Esophagus muscularis mucosa (tissue), 4 donors: ENCODE data around the gene ISG15. TPM values are rescaled to one million over a fixed set of nuclear protein-coding genes. Genes with fewer than 3 reads are reported as not detected.

Experiments used
- DNase-seq: peaks from one replicate; pipeline ENCODE4 v3.0.0-alpha.2; 2017; ENCODE audit errors: extremely low spot score
- H3K27ac ChIP-seq, 4 donors: fragments of 200-600 bp; sonication (generic); replicated peaks in 1 of 4; 1 replicate in 3 of 4; 2 replicates in 1 of 4; pipeline ENCODE4 v1.5.1; 2016 to 2019; ENCODE audit warnings: mild to moderate bottlenecking in 1 of 4
- H3K27me3 ChIP-seq, 4 donors: fragments of 200-600 bp; sonication (generic); one replicate each; pipeline versions ENCODE4 v1.5.1 to v1.6.0; 2016 to 2019
- H3K36me3 ChIP-seq, 4 donors: fragments of 200-600 bp; sonication (generic); one replicate each; pipeline ENCODE4 v1.5.1; 2016 to 2019
- H3K4me1 ChIP-seq, 4 donors: fragments of 200-600 bp; sonication (generic); one replicate each; pipeline ENCODE4 v1.5.1; 2016 to 2019
- H3K4me3 ChIP-seq, 4 donors: fragments of 200-600 bp; sonication (generic); 1 replicate in 2 of 4; 2 replicates in 2 of 4; pipeline ENCODE4 v1.5.1; 2016 to 2019; ENCODE audit warnings: mild to moderate bottlenecking in 4 of 4, moderate library complexity in 1 of 4
- H3K9me3 ChIP-seq, 4 donors: fragments of 200-600 bp; sonication (generic); 1 replicate in 3 of 4; 2 replicates in 1 of 4; pipeline ENCODE4 v1.5.1; 2016 to 2019
- EP300 ChIP-seq: sonication (generic); formaldehyde crosslinking; IDR thresholded peaks from one replicate; pipeline ENCODE4 v1.6.1; 2017; ENCODE audit warnings: antibody characterized with exemption
- POLR2A ChIP-seq: fragments of 450-650 bp; IDR thresholded peaks from one replicate; pipeline ENCODE4 v1.6.1; 2017; ENCODE audit warnings: antibody characterized with exemption, moderate library complexity, mild to moderate bottlenecking, low read depth
- POLR2AphosphoS5 ChIP-seq, 2 donors: sonication (generic); formaldehyde crosslinking; IDR thresholded peaks; one replicate each; pipeline ENCODE4 v1.6.1; 2017; ENCODE audit warnings: antibody characterized with exemption in 2 of 2
- WGBS: methylation state at CpG from one replicate; pipeline ENCODE4 v1.1.5; 2018; 5-methylcytosine and 5-hydroxymethylcytosine counted together
- intact Hi-C: fragments of 100-400 bp; cut with DNase I; formaldehyde crosslinking; loops from one replicate; pipeline ENCODE4 v1.15.1; 2023
- total RNA-seq, 4 donors: library from RNA; depleted of rRNA; stranded (reverse); fragments of >200 nt; gene quantifications; one replicate each; pipeline versions ENCODE4 v1.1.0 to v1.2.1, GENCODE V29; 2016
- TF ChIP-seq, protein P1 (sequence below), 3 experiments: fragments of 200-600 bp in 2 of 3; fragments of 450-650 bp in 1 of 3; sonication (generic) in 2 of 3; IDR thresholded peaks; one replicate each; pipeline ENCODE4 v1.5.1; 2017 to 2019; ENCODE audit warnings: antibody characterized with exemption in 3 of 3, mild to moderate bottlenecking in 2 of 3, moderate library complexity in 1 of 3

ISG15 gene
- total RNA-seq, 4 donors from 2014 or later, result 39.4 to 74.9 (median 41.1) TPM

DNA sequence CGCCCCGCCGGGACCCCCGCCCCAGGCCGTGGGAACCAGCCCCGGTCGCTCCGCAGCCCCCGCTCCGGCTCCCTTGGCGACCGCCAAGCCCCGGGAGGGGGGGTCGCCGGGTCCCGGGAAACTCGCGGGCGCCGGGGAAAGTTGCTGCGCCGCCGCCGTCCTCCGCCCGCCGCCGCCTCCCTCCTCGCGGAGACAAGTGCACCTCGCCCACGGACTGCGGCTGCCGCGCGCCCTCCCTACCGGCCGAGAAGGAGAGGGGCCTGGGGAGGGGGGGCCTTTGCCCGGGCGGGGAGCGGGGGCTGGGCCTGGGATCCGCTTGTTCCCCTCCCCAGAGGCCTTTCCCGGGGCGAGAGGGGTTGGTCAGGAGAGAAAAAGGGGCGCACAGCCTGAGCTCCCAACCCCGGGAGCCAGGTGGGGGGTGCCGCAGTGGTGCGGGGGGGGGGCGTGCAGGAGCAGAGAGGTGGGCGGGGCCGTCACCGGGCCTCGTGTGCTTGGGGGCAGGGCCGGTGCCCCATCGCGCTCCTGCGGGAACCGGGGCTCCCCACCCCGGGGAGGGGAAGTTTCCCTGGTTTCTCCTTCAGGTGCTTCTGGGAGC, 7.2 kb downstream of the ISG15 start:
- TF ChIP-seq EP300, result no peak
- TF ChIP-seq, protein P1, sequence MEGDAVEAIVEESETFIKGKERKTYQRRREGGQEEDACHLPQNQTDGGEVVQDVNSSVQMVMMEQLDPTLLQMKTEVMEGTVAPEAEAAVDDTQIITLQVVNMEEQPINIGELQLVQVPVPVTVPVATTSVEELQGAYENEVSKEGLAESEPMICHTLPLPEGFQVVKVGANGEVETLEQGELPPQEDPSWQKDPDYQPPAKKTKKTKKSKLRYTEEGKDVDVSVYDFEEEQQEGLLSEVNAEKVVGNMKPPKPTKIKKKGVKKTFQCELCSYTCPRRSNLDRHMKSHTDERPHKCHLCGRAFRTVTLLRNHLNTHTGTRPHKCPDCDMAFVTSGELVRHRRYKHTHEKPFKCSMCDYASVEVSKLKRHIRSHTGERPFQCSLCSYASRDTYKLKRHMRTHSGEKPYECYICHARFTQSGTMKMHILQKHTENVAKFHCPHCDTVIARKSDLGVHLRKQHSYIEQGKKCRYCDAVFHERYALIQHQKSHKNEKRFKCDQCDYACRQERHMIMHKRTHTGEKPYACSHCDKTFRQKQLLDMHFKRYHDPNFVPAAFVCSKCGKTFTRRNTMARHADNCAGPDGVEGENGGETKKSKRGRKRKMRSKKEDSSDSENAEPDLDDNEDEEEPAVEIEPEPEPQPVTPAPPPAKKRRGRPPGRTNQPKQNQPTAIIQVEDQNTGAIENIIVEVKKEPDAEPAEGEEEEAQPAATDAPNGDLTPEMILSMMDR (IDR thresholded peaks at IDR 0.05), result no peak
- TF ChIP-seq POLR2AphosphoS5 (IDR thresholded peaks at IDR 0.05), result no peak
- TF ChIP-seq POLR2A, result no peak
- intact Hi-C loops, result no loop called here
- DNase-seq, result no peak
- 0% methylated on average over 4 of the region's 59 CpGs for WGBS
- Histone ChIP-seq H3K27ac (peak overlapping the region; percentile 93 to 96 (median 96)), H3K36me3 (no peaks in the 10 kb centered on the region), H3K9me3 (no peaks in the 10 kb centered on the region), H3K4me1 (peaks cover 28 to 62% (median 48%) of the 10 kb centered on the region in 4 donors), H3K4me3 (peak overlapping the region; percentile 80 to 90 (median 84)), H3K27me3 (no peaks in the 10 kb centered on the region)

DNA sequence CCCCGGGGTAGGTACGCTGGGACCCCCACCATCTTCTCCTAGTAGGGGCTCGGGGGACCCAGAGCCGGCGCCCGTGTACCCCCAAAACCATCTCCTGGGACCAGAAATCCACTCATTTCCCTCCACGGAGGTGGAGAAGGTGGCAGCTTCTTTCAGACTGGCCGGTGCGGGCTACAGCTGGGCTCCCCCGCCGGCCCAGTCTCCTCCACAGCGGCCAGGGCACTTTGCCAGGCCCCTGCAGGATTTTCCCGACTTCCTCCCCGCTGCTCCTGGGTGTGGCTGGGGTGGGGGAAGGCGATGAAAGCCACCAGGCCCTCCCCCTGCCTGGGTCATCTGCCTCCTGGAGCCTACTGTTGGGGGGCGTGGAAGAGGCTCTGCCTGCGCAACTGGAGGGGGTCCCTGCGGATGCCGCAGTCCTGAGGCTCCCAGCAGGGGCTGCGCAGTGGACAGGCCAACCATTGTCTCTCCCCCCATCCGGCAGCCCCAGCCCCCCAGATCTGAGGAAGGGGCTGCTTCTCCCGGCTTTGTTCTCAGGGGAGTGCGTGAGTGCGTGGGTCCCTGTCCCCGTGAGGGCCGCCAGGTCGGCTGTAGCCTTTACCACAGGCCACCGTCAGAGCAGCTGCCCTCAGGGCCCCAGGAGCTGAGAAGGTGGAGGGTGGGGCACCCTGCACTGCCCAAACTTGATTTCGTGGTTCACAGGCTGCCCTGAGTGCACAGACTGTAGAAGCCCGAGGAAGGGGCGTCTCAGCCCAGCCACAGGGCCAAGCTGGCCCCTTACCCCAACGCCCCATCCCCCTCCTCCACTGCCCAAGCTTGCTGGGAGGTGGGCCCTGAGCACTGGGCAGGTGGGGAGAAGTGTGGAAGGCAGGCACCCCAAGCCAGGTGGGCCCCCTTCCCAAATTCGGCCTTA, 8.0 kb downstream of the ISG15 start:
- DNase-seq, result no peak
- Histone ChIP-seq H3K27me3 (no peaks in the 10 kb centered on the region), H3K27ac (peak overlapping the region in 1 of 4 donors; percentile 95), H3K4me3 (peak overlapping the region; percentile 80 to 90 (median 84)), H3K36me3 (no peaks in the 10 kb centered on the region), H3K4me1 (peaks cover 31 to 67% (median 54%) of the 10 kb centered on the region in 4 donors), H3K9me3 (no peaks in the 10 kb centered on the region)
- no peak for TF ChIP-seq POLR2A
- peak in 1 of 2 donors; percentile 26 for TF ChIP-seq POLR2AphosphoS5 (IDR thresholded peaks at IDR 0.05)
- intact Hi-C loops, result no loop called here
- 68% methylated on average over 5 of the region's 33 CpGs for WGBS

DNA sequence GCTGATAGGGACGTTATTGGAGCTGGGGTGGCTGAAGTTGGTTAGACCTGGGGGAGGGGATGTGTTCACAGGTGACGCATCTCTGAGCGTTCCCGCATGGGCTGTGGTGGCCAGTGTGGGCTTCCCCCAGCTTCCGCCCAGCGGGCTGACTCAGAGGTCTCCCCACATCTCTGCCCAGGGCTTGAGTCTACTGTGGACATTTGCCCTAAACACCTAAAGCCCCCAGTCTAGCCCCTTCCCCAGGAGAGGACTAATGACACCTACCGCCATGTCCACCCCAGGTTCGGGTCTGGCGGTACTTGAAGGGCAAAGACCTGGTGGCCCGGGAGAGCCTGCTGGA, 8.6 kb downstream of the ISG15 start:
- TF ChIP-seq POLR2AphosphoS5 (IDR thresholded peaks at IDR 0.05) (no peak), POLR2A (no peak), EP300 (no peak)
- TF ChIP-seq, protein P1 (IDR thresholded peaks at IDR 0.05), result no peak
- Histone ChIP-seq H3K4me1 (peaks cover 31 to 73% (median 58%) of the 10 kb centered on the region in 4 donors), H3K27me3 (no peaks in the 10 kb centered on the region), H3K27ac (no peak overlapping the region), H3K36me3 (no peaks in the 10 kb centered on the region), H3K9me3 (no peaks in the 10 kb centered on the region), H3K4me3 (no peak overlapping the region)
- DNase-seq, result no peak
- intact Hi-C loops, result no loop called here
- WGBS, result 84% methylated on average over 6 of the region's 10 CpGs

DNA sequence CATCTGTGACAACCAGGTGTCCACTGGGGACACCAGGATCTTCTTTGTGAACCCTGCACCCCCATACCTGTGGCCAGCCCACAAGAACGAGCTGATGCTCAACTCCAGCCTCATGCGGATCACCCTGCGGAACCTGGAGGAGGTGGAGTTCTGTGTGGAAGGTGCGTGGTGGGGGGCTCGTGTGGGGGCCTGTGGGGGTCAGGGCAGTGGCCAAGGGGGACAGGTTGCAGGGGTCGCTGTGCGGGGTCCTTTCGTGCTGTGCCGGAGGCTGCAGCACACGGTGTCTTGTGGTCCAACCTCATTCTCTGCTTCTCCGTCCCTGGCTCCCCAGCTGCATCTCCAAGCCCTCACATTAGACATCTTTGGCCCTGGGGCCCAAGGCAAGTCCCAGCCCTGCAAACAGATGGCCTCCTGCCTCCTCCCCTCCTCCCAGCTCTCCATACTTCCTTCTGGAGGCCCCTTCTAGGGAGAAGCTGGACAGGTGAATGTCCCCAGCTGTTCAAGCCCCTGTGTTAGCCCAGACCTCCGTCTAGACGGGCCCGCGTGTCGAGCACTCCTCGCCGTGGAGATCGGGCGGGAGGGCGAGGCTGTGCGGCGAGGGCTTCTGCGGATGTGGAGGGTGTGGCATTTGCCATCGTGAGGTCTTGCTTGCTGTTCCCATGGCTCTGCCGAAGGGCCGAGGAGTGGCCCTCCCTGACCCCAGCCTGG, 9.2 kb downstream of the ISG15 start:
- peaks cover 31 to 75% (median 58%) of the 10 kb centered on the region in 4 donors for H3K4me1 ChIP-seq
- intact Hi-C loops, result no loop called here
- no peak overlapping the region for H3K27ac ChIP-seq
- no peaks in the 10 kb centered on the region for H3K9me3 ChIP-seq
- peaks cover 0 to 4% (median 0%) of the 10 kb centered on the region in 4 donors for H3K36me3 ChIP-seq
- DNase-seq, result no peak
- H3K27me3 ChIP-seq, result no peaks in the 10 kb centered on the region
- WGBS, result 90% methylated on average over 3 of the region's 27 CpGs
- no peak overlapping the region for H3K4me3 ChIP-seq
- TF ChIP-seq POLR2AphosphoS5 (IDR thresholded peaks at IDR 0.05) (no peak), EP300 (no peak), POLR2A (no peak)
- TF ChIP-seq, protein P1 (IDR thresholded peaks at IDR 0.05), result no peak

DNA sequence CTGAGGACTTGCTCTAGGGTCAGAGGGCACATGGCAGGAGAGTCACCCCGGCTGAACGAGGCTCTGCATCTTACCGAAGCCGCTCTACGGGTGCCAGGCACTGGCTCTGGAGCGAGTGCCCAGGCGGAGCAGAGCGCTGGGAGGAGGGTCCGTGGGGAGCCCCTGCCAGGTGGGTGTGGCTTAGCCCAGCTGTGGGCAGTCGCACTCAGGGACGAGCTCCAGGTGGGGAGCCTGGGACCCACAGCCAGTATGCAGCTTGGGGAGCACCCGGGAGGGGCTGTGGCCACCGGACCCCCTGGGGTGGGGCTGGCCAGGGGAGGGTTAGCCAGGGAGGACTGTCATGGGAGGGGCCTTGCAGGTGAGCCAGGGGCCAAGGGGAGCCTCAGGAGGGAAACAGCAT, 10.4 kb downstream of the ISG15 start:
- no peaks in the 10 kb centered on the region for H3K27me3 ChIP-seq
- H3K4me1 ChIP-seq, result peaks cover 31 to 73% (median 56%) of the 10 kb centered on the region in 4 donors
- no peak overlapping the region for H3K4me3 ChIP-seq
- no peak for DNase-seq
- intact Hi-C loops, result no loop called here
- WGBS, result 50% methylated on average over 5 of the region's 13 CpGs
- H3K9me3 ChIP-seq, result no peaks in the 10 kb centered on the region
- H3K36me3 ChIP-seq, result peaks cover 0 to 8% (median 0%) of the 10 kb centered on the region in 4 donors
- no peak overlapping the region for H3K27ac ChIP-seq
- TF ChIP-seq EP300 (no peak), POLR2A (no peak), POLR2AphosphoS5 (IDR thresholded peaks at IDR 0.05) (no peak)
- TF ChIP-seq, protein P1 (IDR thresholded peaks at IDR 0.05), result no peak
